NB4 (cell line): ENCODE measurements around the gene NPLOC4.

Experiments
- MYC ChIP-seq: IDR thresholded peaks from 2 replicates; pipeline ENCODE4 v1.6.1; 2011; ENCODE audit warnings: low read depth, low read length
- POLR2A ChIP-seq: IDR thresholded peaks from 2 replicates; pipeline ENCODE4 v1.6.1; 2011; ENCODE audit warnings: mild to moderate bottlenecking; ENCODE audit not compliant: insufficient read length; ENCODE audit errors: extremely low read depth
- TF ChIP-seq, protein P1 (sequence below): IDR thresholded peaks from one replicate; pipeline ENCODE4 v1.5.1; 2012; ENCODE audit warnings: low read depth, low read length
- TF ChIP-seq, protein P2 (sequence below): IDR thresholded peaks from 2 replicates; pipeline ENCODE4 v1.6.1; 2011; ENCODE audit warnings: low read depth, low read length

DNA sequence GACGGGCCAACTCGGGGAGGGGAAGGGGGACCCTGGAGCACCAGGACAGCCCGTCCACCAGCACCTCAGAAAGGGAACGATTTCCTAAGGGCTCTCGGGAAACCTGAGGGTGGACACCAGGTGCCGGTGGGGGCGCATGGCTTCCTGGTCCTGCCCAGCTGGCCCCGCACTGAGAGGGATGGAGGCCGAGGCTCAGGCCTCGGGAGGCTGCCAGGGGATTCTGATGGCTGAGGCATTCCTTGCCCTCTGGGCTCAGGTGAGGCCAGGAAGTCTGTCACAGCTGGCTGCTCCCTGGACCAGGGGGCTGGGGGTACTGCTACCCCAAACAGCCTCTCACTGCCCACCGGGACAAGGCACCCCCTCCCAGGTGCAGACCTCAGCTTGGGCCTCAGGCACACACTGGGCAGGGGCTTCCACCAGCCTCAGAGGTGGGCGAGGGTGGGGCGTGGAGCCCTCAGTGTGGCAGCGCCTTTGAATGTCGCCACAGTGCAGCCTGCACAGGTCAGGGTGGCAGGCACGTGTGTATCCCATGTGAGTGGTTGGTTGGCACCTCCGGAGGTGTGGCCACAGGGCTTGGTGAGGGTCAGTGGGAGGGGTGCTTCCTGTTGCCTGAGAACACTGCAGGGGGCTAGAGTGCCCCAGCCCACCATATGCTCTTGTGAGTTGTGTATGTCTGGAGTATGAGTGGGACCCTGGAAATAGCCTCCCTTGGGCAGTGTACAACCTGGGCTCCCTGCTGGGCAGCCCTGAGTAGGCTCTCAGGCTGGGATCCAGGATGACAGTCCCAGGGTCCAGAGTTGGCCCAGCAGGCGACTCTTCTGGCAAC is 112.7 kb downstream of the NPLOC4 start:
- TF ChIP-seq, protein P1, sequence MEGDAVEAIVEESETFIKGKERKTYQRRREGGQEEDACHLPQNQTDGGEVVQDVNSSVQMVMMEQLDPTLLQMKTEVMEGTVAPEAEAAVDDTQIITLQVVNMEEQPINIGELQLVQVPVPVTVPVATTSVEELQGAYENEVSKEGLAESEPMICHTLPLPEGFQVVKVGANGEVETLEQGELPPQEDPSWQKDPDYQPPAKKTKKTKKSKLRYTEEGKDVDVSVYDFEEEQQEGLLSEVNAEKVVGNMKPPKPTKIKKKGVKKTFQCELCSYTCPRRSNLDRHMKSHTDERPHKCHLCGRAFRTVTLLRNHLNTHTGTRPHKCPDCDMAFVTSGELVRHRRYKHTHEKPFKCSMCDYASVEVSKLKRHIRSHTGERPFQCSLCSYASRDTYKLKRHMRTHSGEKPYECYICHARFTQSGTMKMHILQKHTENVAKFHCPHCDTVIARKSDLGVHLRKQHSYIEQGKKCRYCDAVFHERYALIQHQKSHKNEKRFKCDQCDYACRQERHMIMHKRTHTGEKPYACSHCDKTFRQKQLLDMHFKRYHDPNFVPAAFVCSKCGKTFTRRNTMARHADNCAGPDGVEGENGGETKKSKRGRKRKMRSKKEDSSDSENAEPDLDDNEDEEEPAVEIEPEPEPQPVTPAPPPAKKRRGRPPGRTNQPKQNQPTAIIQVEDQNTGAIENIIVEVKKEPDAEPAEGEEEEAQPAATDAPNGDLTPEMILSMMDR = no peak
- TF ChIP-seq POLR2A (no peak), MYC (no peak)
- TF ChIP-seq, protein P2, sequence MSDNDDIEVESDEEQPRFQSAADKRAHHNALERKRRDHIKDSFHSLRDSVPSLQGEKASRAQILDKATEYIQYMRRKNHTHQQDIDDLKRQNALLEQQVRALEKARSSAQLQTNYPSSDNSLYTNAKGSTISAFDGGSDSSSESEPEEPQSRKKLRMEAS = no peak
